DMS153 treated with DMSO at 0.1 percent for 48 hours (cell line): Measurements from ENCODE around the gene HMGN2.
"Not testable (repeated sequence)": the region's sequence is repeated elsewhere in the genome, so short reads cannot be mapped to it uniquely, and the experiment has no call there.

ENCODE experiments used
- DNase-seq: peaks from one replicate; lab custom pipeline; 2025; ENCODE audit not compliant: unreplicated experiment; lab: John Stamatoyannopoulos, UW

Gene HMGN2

GRCh38 chr1:26476958-26477357 lies 4.7 kb downstream of the HMGN2 start:
- DNase-seq: no peak

- DNase-seq: no peak
Measured at GRCh38 chr1:26477446-26478152, 5.4 kb downstream of the HMGN2 start.

GRCh38 chr1:26478159-26478558 lies 5.9 kb downstream of the HMGN2 start:
- no peak for DNase-seq

GRCh38 chr1:26478988-26479387 lies 6.7 kb downstream of the HMGN2 start:
- no peak for DNase-seq

- no peak for DNase-seq
Measured at GRCh38 chr1:26482921-26483320, 10.7 kb downstream of the HMGN2 start.

GRCh38 chr1:26483980-26484379 lies 11.7 kb downstream of the HMGN2 start:
- no peak for DNase-seq

GRCh38 chr1:26490155-26490554 lies 17.9 kb downstream of the HMGN2 start:
- no peak for DNase-seq

- no peak for DNase-seq
Measured at GRCh38 chr1:26493267-26493666, 21.0 kb downstream of the HMGN2 start.

GRCh38 chr1:26493938-26494337 lies 21.7 kb downstream of the HMGN2 start:
- no peak for DNase-seq

- DNase-seq: no peak
Measured at GRCh38 chr1:26496861-26497260, 24.6 kb downstream of the HMGN2 start.

- no peak for DNase-seq
Measured at GRCh38 chr1:26498894-26499293, 26.7 kb downstream of the HMGN2 start.

- DNase-seq: peak; percentile 88
Measured at GRCh38 chr1:26500488-26501175, 28.4 kb downstream of the HMGN2 start.

- DNase-seq: not testable (repeated sequence)
Measured at GRCh38 chr1:26510711-26511110, 38.5 kb downstream of the HMGN2 start.

- not testable (repeated sequence) for DNase-seq
Measured at GRCh38 chr1:26515836-26516235, 43.6 kb downstream of the HMGN2 start.

- DNase-seq: no peak
Measured at GRCh38 chr1:26516987-26517765, 44.9 kb downstream of the HMGN2 start.

GRCh38 chr1:26517766-26518049 lies 45.5 kb downstream of the HMGN2 start:
- DNase-seq: no peak

- DNase-seq: no peak
Measured at GRCh38 chr1:26518355-26518754, 46.1 kb downstream of the HMGN2 start.

GRCh38 chr1:26520339-26520738 lies 48.1 kb downstream of the HMGN2 start:
- no peak for DNase-seq

GRCh38 chr1:26521669-26522030 lies 49.4 kb downstream of the HMGN2 start:
- no peak for DNase-seq

GRCh38 chr1:26522073-26522472 lies 49.8 kb downstream of the HMGN2 start:
- DNase-seq: no peak

GRCh38 chr1:26524181-26524580 lies 51.9 kb downstream of the HMGN2 start:
- DNase-seq: no peak
